AG04449 (cell line): ENCODE results near the gene CHMP2A.

ENCODE experiments used
- CTCF ChIA-PET: fragments of 350-600 bp; formaldehyde crosslinking; extraction: SDS; loops from one replicate; lab custom pipeline; 2021; ENCODE audit warnings: antibody characterized with exemption; lab: Yijun Ruan, JAX
- POLR2A ChIA-PET: fragments of 400-600, 350-600 bp; formaldehyde crosslinking; extraction: SDS; loops from one replicate; lab custom pipeline; 2020; ENCODE audit warnings: antibody characterized with exemption, inconsistent platforms; lab: Yijun Ruan, JAX
- DNase-seq: peaks from one replicate; pipeline ENCODE4 v3.0.0-alpha.2; 2010; ENCODE audit warnings: low read depth, low spot score
- H3K4me3 ChIP-seq: 2 replicates; pipeline ENCODE4 v1.5.1; 2011; ENCODE audit warnings: low read depth, mild to moderate bottlenecking, control low read depth, low read length
- CTCF ChIP-seq: IDR thresholded peaks from one replicate; pipeline ENCODE4 v1.5.1; 2011; ENCODE audit warnings: mild to moderate bottlenecking, moderate library complexity, low read length, control low read depth, inconsistent platforms; ENCODE audit not compliant: insufficient read depth; ENCODE audit errors: missing control alignments

CHMP2A gene

GRCh38 chr19:58569943-58570670 is 15.2 kb upstream of the CHMP2A start:
- ChIA-PET CTCF (interaction anchor here (3.0 kb wide), 1 partner anchor 11 kb away, joined by 12 read pairs; no protein-coding TSS in a partner anchor), POLR2A (no interaction called here)
- no peak overlapping the region for H3K4me3 ChIP-seq
- DNase-seq, result no peak
- no peak for TF ChIP-seq CTCF

- CTCF ChIA-PET, result interaction anchor here (3.0 kb wide), 1 partner anchor 12 kb away, joined by 12 read pairs; no protein-coding TSS in a partner anchor
- DNase-seq, result no peak
- TF ChIP-seq CTCF, result no peak
- POLR2A ChIA-PET, result no interaction called here
- H3K4me3 ChIP-seq, result no peak overlapping the region
Measured at GRCh38 chr19:58569191-58569942, 14.5 kb upstream of the CHMP2A start.

- TF ChIP-seq CTCF, result no peak
- DNase-seq, result no peak
- no peak overlapping the region for H3K4me3 ChIP-seq
- ChIA-PET CTCF (interaction anchor here (3.0 kb wide), 1 partner anchor 13 kb away, joined by 12 read pairs; no protein-coding TSS in a partner anchor), POLR2A (no interaction called here)
Measured at GRCh38 chr19:58568453-58569130, 13.7 kb upstream of the CHMP2A start.

GRCh38 chr19:58566989-58567388 is 12.1 kb upstream of the CHMP2A start:
- DNase-seq, result no peak
- CTCF ChIA-PET, result no interaction called here
- POLR2A ChIA-PET, result no interaction called here
- TF ChIP-seq CTCF, result no peak
- H3K4me3 ChIP-seq, result no peak overlapping the region

- H3K4me3 ChIP-seq, result no peak overlapping the region
- DNase-seq, result no peak
- POLR2A ChIA-PET, result interaction anchor here (1.0 kb wide), 1 partner anchor 20 kb away, joined by 3 read pairs; the partner anchor contains the start of gene TRIM28
- CTCF ChIA-PET, result interaction anchor here (1.0 to 1.3 kb wide), 2 partner anchors 17 to 45 kb away, joined by 3 to 7 read pairs; partner anchors contain the start of gene ZBTB45
- no peak for TF ChIP-seq CTCF
Measured at GRCh38 chr19:58563823-58564222, 8.9 kb upstream of the CHMP2A start.
